CD4-positive, alpha-beta T cell treated with Interleukin-12 subunit alpha and Interleukin-12 subunit beta, for 1 hour (primary cell): ENCODE measurements around the gene PRKCB.

ENCODE experiments used
- DNase-seq: peaks from one replicate; pipeline ENCODE4 v3.0.0-alpha.2; 2020

PRKCB gene

GRCh38 chr16:23945243-23945642, 109.5 kb downstream of the PRKCB start:
- DNase-seq: no peak

- DNase-seq: no peak
Measured at GRCh38 chr16:23947838-23948237, 112.1 kb downstream of the PRKCB start.

GRCh38 chr16:23948949-23949411, 113.2 kb downstream of the PRKCB start:
- peak; percentile 71 for DNase-seq

GRCh38 chr16:23949630-23950290, 114.0 kb downstream of the PRKCB start:
- DNase-seq: peak; percentile 73

DNA sequence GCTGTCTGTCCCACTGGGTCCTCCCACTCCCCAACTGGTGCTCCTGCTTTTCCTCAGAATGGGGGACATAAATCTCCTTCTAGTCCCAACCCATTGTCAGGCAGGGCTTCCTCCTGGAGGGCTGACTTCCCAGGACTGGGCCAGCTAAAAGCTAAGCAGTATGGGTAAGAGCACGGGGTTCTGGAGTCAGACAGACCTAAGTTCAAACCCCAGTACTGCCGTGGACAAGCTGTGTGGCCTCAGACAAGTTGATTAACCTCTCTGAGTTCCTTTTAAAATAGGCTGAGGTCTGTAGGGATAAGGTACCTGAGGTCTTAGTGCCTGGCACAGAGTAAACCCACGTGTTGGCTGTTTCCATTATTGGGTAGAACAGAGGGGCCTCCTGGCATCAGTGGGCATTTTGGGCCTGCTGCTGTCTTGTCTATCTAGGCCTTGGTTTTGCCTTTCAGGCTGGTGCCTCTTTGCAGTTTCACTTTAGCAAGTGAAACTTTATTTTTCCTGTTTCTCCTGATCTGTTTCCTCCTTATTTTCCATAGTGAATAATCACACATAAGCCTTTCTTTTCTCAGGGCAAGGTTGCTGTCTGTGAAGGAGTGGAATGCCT, 114.6 kb downstream of the PRKCB start:
- no peak for DNase-seq

- DNase-seq: no peak
Measured at GRCh38 chr16:23950898-23951297, 115.1 kb downstream of the PRKCB start.

- no peak for DNase-seq
Measured at GRCh38 chr16:23952128-23952970, 116.6 kb downstream of the PRKCB start.

DNA sequence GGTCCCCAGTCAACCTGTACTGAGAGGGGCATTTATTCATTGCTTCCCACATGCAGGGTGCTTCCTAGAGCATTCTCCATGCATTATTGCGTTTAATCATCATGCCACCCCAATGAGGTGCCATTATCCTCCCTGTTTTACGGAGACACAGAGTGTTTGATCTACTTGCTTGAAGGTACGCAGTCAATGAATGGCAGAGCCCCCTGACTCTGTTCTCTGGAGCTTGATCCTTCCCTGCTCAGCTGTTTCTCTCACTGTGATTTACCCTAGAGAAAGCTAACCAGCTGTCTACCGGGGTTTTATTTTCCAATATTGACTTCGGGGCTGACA, 117.2 kb downstream of the PRKCB start:
- DNase-seq: no peak

GRCh38 chr16:23953476-23953875, 117.7 kb downstream of the PRKCB start:
- no peak for DNase-seq

- no peak for DNase-seq
Measured at GRCh38 chr16:23955088-23955487, 119.3 kb downstream of the PRKCB start.

DNA sequence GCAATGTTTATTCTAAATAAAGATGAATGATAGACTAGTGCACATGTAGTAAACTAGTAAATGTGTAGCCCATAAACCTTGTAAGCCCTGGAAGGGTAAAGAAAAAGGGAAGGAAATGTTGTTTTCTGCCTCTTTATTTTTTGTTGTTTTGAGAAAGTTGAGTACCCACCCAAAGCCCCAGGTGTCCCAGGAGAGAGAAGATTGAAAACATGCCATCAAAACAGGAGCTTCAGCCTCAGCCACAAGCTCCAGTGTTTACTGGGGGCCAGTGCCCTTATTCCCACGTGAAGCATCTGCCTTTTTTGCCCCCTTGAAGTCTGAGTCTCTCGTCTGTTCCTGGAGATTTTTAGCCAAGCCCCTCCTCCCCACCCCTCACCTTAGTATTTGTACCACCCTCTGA, 121.5 kb downstream of the PRKCB start:
- no peak for DNase-seq

GRCh38 chr16:23959072-23959751, 123.4 kb downstream of the PRKCB start:
- DNase-seq: no peak

- no peak for DNase-seq
Measured at GRCh38 chr16:23959752-23960072, 123.9 kb downstream of the PRKCB start.

- no peak for DNase-seq
Measured at GRCh38 chr16:23960081-23960885, 124.5 kb downstream of the PRKCB start.

GRCh38 chr16:23962001-23962400, 126.2 kb downstream of the PRKCB start:
- no peak for DNase-seq

DNA sequence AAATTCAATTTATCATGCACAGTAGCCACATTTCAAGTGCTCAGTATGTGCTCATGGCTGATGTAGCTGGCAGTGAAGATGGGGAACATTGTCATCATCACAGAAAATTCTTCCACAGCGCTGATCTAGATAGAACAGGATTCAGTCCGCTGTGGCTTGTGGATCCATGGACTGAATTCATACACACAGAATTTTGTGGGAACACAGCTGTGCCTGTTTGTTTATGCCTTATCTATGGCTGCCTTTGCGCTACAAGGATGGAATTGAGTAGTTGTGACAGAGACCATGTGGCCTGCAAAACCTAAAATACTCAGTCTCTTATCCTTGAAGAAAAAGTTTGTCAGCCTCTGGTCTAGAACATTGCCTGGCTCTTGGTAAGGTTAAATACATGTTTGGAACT, 128.4 kb downstream of the PRKCB start:
- no peak for DNase-seq

DNA sequence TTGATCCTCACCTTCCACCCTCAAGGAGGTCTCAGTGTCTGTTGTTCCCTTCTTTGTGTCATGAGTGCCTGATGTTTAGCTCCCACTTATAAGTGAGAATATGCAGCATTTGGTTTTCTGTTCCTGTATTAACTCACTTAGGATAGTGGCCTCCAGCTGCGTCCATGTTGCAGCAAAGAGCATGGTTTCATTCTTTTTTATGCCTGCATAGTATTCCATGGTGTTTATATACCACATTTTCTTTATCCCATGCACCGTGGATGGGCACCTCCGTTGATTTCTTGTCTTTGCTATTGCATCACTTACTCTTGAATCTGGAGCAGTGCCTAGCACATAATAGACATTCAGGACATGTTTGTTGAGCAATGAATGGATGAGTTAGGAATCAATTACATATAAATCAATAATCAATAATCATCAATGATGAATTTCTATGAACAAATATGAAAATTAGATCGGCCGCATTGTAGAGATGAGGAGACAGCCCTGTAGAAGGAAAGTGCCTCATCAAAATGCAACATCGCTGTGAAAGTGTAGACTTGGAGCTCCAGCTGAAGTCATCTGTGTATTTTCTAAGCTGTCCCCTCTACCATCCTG, 129.5 kb downstream of the PRKCB start:
- no peak for DNase-seq

GRCh38 chr16:23966597-23967394, 131.0 kb downstream of the PRKCB start:
- no peak for DNase-seq

DNA sequence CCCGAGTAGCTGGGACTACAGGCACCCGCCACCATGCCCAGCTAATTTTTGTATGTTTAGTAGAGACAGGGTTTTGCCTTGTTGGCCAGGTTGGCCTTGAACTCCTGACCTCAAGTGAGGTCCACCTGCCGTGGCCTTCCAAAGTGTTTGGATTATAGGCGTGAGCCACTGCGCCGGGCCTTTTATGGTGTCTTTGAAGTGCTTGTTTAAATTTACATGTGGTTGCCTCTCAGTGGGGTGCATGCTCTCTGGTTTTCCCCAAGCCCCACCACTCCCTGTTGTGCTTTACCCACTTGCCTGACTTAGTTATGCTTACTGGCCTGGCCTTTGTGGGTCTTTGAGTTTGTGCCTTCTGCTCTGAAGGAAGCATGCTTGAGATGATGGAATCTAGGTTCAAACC, 132.0 kb downstream of the PRKCB start:
- no peak for DNase-seq

DNA sequence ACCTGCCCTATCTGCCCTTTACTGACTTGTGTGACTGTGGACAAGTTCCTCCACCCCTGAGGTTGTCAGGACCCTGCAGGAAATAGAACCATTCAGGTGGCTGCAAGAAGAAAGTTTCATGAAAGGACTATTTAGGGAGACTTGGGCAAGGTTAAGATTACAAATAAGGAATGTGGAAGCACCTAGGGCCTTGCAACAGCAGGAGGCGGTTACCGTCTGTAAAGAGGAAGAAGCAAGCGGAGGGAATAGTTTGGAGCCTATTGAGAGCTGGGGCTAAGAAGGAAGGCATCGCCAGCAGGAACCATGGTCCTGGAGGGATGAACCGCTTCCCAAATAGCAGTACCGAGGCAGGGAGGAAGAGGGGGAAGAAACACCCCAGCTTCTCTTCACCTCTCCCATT, 132.4 kb downstream of the PRKCB start:
- no peak for DNase-seq
